CD8-positive, alpha-beta memory T cell (primary cell): Measurements from ENCODE around the gene BCR. TPM values are rescaled to one million over a fixed set of nuclear protein-coding genes. Genes with fewer than 3 reads are reported as not detected.

Source experiments
- CTCF ChIA-PET: fragments of 350-600 bp; sonication (Branson Sonifier 250); formaldehyde crosslinking; loops from one replicate; lab custom pipeline; 2021; ENCODE audit warnings: antibody characterized with exemption; lab: Charles Lee
- POLR2A ChIA-PET: fragments of 350-600 bp; sonication (Branson Sonifier 250); formaldehyde crosslinking; loops from one replicate; lab custom pipeline; 2021; ENCODE audit warnings: antibody characterized with exemption; lab: Charles Lee
- DNase-seq, 5 donors: peaks; one replicate each; pipeline versions ENCODE4 v3.0.0 to v3.0.0-alpha.2; 2020 to 2022; ENCODE audit warnings: mixed read lengths in 1 of 5
- H3K27ac ChIP-seq: one replicate; pipeline ENCODE4 v1.7.0; 2013; ENCODE audit warnings: low read depth, mild to moderate bottlenecking, low read length, moderate library complexity
- H3K27me3 ChIP-seq: 2 replicates; pipeline ENCODE4 v1.7.0; 2013; ENCODE audit warnings: low read length, mild to moderate bottlenecking; ENCODE audit not compliant: insufficient read depth, poor library complexity, severe bottlenecking
- H3K36me3 ChIP-seq: 2 replicates; pipeline ENCODE4 v1.7.0; 2013; ENCODE audit warnings: mild to moderate bottlenecking, low read length, moderate library complexity; ENCODE audit not compliant: insufficient read depth
- H3K4me1 ChIP-seq: 2 replicates; pipeline ENCODE4 v1.7.0; 2013; ENCODE audit warnings: mild to moderate bottlenecking, low read length, moderate library complexity; ENCODE audit not compliant: insufficient read depth
- H3K4me3 ChIP-seq: 2 replicates; pipeline ENCODE4 v1.7.0; 2013; ENCODE audit warnings: mild to moderate bottlenecking, low read length
- H3K9me3 ChIP-seq: 2 replicates; pipeline ENCODE4 v1.7.0; 2013; ENCODE audit warnings: mild to moderate bottlenecking, low read length
- H3K27ac Mint-ChIP-seq, 8 donors: one replicate each; pipeline ENCODE4 v1.8.0; 2020 to 2021; ENCODE audit warnings: mixed read lengths in 8 of 8, mild to moderate bottlenecking in 6 of 8, inconsistent platforms in 3 of 8, moderate library complexity in 3 of 8
- H3K27me3 Mint-ChIP-seq, 2 donors: one replicate each; pipeline ENCODE4 v1.8.0; 2020 to 2021; ENCODE audit warnings: mixed read lengths in 2 of 2, mild to moderate bottlenecking in 1 of 2, moderate library complexity in 1 of 2
- H3K36me3 Mint-ChIP-seq, 3 donors: one replicate each; pipeline ENCODE4 v1.8.0; 2020 to 2021; ENCODE audit warnings: mixed read lengths in 3 of 3, inconsistent platforms in 1 of 3, mild to moderate bottlenecking in 1 of 3
- H3K4me1 Mint-ChIP-seq, 3 donors: one replicate each; pipeline ENCODE4 v1.8.0; 2020 to 2021; ENCODE audit warnings: mixed read lengths in 3 of 3, inconsistent platforms in 1 of 3, mild to moderate bottlenecking in 1 of 3
- H3K4me3 Mint-ChIP-seq, 7 donors: one replicate each; pipeline ENCODE4 v1.8.0; 2020 to 2021; ENCODE audit warnings: mixed read lengths in 7 of 7, mild to moderate bottlenecking in 6 of 7, moderate library complexity in 4 of 7, inconsistent platforms in 2 of 7
- H3K9me3 Mint-ChIP-seq, 5 donors: one replicate each; pipeline ENCODE4 v1.8.0; 2020 to 2022; ENCODE audit warnings: mixed read lengths in 5 of 5, mild to moderate bottlenecking in 3 of 5, moderate library complexity in 2 of 5, inconsistent platforms in 1 of 5
- polyA plus RNA-seq: library from polyadenylated mRNA; unstranded; fragments of 300-500 nt; fragmentation: Illumina TruSeq; gene quantifications from one replicate; pipeline ENCODE4 v1.2.3, GENCODE V29; 2021
- total RNA-seq, 2 experiments: library from RNA; stranded (reverse); gene quantifications; one replicate each; pipeline ENCODE4 v1.2.3, GENCODE V29; 2021

The BCR gene
- total and polyA plus RNA-seq, 3 experiments from 2014 or later, result 18.4 to 34.7 (median 33.2) TPM

DNA sequence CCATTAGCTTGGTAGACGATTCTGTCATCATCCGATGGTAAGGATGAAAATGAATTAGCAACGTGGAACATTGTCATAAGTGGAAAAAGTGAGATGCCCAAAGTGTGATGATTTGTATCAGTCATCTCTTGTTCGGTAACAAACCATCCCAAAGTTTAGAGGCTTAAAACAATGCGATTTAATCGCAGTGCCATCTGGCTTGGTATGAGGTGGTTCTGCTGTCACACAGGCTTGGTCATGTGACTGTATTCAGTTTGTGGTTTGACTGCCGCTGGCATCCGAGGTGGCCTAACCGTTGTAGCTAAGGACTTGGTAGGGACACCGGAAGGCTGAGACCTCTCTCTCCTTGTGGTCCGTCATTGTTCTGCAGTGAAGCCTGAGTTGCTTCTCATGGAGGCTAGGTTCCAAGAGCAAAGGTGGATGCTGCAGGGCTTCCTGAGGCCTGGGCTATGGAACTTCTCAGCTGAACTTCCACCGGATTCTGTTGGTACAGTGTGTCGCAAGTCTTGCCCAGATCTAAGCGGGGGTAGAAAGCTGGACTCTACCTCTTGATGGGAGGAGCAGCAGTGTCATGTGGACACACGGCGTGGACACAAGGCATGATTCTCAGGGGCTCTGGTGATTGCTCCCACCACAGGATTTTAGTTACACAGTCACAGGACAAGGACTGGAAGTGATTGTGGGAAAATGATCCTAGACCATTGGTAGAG lies 36.3 kb downstream of the BCR start:
- H3K9me3 Mint-ChIP-seq, result no peaks in the 10 kb centered on the region
- H3K4me1 ChIP-seq, result peaks cover 81% of the 10 kb centered on the region
- H3K4me1 Mint-ChIP-seq, result peaks cover 81 to 98% (median 89%) of the 10 kb centered on the region in 3 donors
- no peaks in the 10 kb centered on the region for H3K27me3 ChIP-seq
- H3K36me3 ChIP-seq, result no peaks in the 10 kb centered on the region
- no peaks in the 10 kb centered on the region for H3K9me3 ChIP-seq
- H3K4me3 ChIP-seq, result peak overlapping the region; percentile 6
- peak in 4 of 5 donors; percentile 26 to 58 (median 44) for DNase-seq
- H3K36me3 Mint-ChIP-seq, result peaks cover 0 to 3% (median 0%) of the 10 kb centered on the region in 3 donors
- H3K27me3 Mint-ChIP-seq, result no peaks in the 10 kb centered on the region
- ChIA-PET CTCF (interaction anchor here (1.2 kb wide), 2 partner anchors 12 to 40 kb away, joined by 3 read pairs; no protein-coding TSS in a partner anchor), POLR2A (no interaction called here)
- no peak overlapping the region for H3K27ac ChIP-seq
- H3K4me3 Mint-ChIP-seq, result peak overlapping the region; percentile 12 to 82 (median 70)
- H3K27ac Mint-ChIP-seq, result peak overlapping the region; percentile 48 to 91 (median 86)

DNA sequence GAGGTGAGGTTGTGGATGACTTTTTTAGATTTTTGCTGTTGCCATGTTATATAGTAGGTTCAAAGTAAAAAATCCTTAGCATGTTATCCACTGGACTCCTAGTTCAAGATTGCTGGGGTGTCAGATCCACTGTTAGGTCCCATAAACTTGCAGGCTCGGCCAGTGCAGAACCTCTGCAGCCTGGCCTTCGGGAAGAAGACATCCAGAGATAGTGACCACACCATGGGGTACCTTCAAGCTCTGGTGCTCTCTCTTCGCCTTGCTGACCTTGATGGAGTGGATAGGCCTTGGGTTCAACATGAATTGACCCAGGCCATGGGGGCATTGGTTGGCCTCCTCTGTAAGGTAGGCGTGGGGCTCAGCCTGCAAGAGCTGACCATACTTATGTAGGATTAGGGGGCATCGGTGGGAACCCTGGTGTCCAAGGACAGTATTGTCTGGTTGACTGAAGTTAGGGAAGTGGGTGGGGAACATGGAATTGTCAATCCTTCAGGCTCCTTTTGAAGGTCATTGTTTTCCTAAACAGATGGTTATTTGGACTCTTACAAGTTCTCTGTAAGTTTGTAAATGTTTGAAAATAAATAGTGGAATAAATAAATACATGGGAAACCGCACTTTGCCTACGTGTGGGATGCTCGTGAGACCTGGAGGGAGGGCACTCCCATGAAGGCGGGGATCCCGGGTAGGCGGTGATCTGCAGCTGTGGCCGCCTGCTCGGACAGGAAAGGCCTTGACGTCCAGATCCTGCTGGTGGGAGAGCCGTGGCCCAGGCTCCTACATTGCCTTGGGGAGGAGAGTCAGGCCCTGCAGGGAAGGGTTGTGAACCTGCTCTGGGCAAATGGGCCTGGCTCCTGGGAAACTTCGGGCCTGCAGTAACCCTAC lies 37.1 kb downstream of the BCR start:
- Histone ChIP-seq H3K36me3 (no peaks in the 10 kb centered on the region), H3K27ac (no peak overlapping the region), H3K27me3 (no peaks in the 10 kb centered on the region), H3K4me1 (peaks cover 89% of the 10 kb centered on the region), H3K4me3 (no peak overlapping the region), H3K9me3 (no peaks in the 10 kb centered on the region)
- H3K4me3 Mint-ChIP-seq, result peak overlapping the region; percentile 12 to 82 (median 70)
- H3K27ac Mint-ChIP-seq, result peak overlapping the region in 7 of 8 donors; percentile 48 to 91 (median 87)
- no peaks in the 10 kb centered on the region for H3K9me3 Mint-ChIP-seq
- no peak for DNase-seq
- H3K4me1 Mint-ChIP-seq, result peaks cover 84 to 97% (median 89%) of the 10 kb centered on the region in 3 donors
- H3K36me3 Mint-ChIP-seq, result no peaks in the 10 kb centered on the region
- H3K27me3 Mint-ChIP-seq, result no peaks in the 10 kb centered on the region
- ChIA-PET CTCF (interaction anchor here (1.2 kb wide), 1 partner anchor 40 kb away, joined by 3 read pairs; no protein-coding TSS in a partner anchor), POLR2A (no interaction called here)

DNA sequence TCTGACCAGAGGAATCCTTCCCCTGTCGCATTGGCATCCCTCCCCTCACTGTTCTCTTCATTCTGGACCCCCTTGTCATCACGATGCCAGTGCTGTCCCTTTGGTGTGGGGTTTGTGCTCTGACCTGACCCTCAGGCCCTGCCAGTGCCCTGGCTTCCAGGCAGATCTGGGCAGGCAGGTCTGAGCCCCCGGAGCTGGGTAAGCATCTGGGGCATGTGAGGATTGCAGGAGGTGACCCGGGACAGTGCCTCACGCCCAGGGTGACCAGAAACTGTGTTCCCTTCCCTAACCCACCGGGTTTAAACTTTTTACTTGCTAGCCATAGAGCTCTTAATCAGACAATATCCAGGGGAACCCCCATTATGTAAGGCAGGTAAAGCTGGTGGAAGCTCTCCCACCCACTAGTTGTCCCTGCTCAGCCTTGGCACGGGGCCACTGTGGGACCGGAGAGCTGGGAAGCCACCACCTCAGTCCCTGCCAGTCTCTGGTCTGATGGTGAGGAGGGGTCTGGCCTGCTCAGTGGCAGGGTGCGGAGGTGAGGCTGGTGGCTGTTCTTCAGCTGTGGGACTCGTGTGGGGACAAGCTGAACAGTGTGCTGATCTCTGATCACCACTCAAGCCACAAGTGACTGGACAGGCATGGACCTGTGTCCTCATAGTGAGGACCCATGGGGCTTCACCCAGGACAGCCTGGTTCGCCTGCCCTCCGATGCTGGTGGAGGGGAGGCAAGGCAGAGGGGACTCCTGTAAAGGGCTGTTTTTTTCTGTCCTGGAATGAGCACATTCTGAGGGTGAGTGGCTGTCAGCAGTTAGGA lies 38.0 kb downstream of the BCR start:
- DNase-seq, result no peak
- no peaks in the 10 kb centered on the region for H3K27me3 Mint-ChIP-seq
- H3K36me3 Mint-ChIP-seq, result no peaks in the 10 kb centered on the region
- H3K4me1 Mint-ChIP-seq, result peaks cover 92 to 98% (median 95%) of the 10 kb centered on the region in 3 donors
- CTCF ChIA-PET, result no interaction called here
- peak overlapping the region in 6 of 7 donors; percentile 23 to 79 (median 70) for H3K4me3 Mint-ChIP-seq
- Histone ChIP-seq H3K9me3 (no peaks in the 10 kb centered on the region), H3K4me3 (peak overlapping the region; percentile 30), H3K4me1 (peaks cover 98% of the 10 kb centered on the region), H3K27ac (peak overlapping the region; percentile 64), H3K36me3 (no peaks in the 10 kb centered on the region), H3K27me3 (no peaks in the 10 kb centered on the region)
- POLR2A ChIA-PET, result no interaction called here
- no peaks in the 10 kb centered on the region for H3K9me3 Mint-ChIP-seq
- peak overlapping the region in 7 of 8 donors; percentile 29 to 91 (median 49) for H3K27ac Mint-ChIP-seq

DNA sequence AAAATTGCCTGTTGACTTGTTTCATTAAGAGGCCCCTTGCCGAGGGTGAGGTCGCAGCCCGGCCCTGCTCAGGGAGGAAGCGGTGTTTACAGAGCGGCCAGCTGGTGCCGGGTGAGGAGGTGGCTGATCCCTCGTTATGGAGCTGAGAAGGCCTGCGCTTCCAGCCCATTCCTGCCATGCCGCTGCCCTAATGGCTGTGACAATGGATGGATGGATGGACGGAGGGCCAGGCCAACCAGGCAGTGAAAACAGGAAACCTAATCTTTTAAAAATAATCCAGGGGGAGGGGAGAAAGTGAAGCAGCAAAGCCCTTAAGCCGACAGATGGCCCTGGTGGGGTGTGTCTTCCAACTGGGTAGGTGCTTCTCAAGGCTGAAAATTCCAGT lies 38.5 kb downstream of the BCR start:
- Histone ChIP-seq H3K27ac (peak overlapping the region; percentile 64), H3K4me3 (peak overlapping the region; percentile 30), H3K27me3 (no peaks in the 10 kb centered on the region), H3K4me1 (peaks cover 99% of the 10 kb centered on the region), H3K9me3 (no peaks in the 10 kb centered on the region), H3K36me3 (no peaks in the 10 kb centered on the region)
- Mint-ChIP-seq H3K27ac (peak overlapping the region in 6 of 8 donors; percentile 36 to 92 (median 84)), H3K4me3 (peak overlapping the region in 6 of 7 donors; percentile 23 to 79 (median 70)), H3K36me3 (no peaks in the 10 kb centered on the region), H3K4me1 (peaks cover 95 to 98% (median 96%) of the 10 kb centered on the region in 3 donors), H3K9me3 (no peaks in the 10 kb centered on the region), H3K27me3 (no peaks in the 10 kb centered on the region)
- ChIA-PET POLR2A (no interaction called here), CTCF (interaction anchor here (1.0 kb wide), 1 partner anchor 32 kb away, joined by 5 read pairs; no protein-coding TSS in a partner anchor)
- DNase-seq, result no peak

DNA sequence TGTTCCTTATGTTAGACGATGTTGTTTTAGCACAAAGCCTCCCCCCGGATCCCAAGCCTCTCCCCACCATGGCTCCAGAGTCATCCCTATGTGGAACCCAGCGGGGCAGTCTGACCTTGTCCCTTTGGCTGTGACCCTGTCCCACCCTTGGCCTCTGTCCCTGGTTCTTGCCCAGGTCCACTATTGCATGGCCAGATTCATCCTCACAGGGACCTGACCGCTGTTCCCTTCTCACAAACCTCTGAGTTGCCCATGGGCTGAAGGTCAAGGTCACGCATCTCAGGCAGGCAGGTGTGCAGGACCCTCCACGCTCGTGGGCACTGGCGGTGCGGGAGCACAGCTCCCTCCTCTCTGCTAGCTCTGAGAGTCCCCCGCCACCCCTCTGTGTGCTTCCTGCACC lies 39.0 kb downstream of the BCR start:
- Histone ChIP-seq H3K27me3 (no peaks in the 10 kb centered on the region), H3K4me3 (peak overlapping the region; percentile 30), H3K27ac (peak overlapping the region; percentile 64), H3K9me3 (no peaks in the 10 kb centered on the region), H3K36me3 (no peaks in the 10 kb centered on the region), H3K4me1 (peaks cover 99% of the 10 kb centered on the region)
- no peaks in the 10 kb centered on the region for H3K9me3 Mint-ChIP-seq
- CTCF ChIA-PET, result interaction anchor here (0.5 to 1.0 kb wide), 3 partner anchors 32 to 519 kb away, joined by 3 to 5 read pairs (median 3); no protein-coding TSS in a partner anchor
- peak overlapping the region; percentile 48 to 92 (median 84) for H3K27ac Mint-ChIP-seq
- DNase-seq, result no peak
- POLR2A ChIA-PET, result no interaction called here
- peak overlapping the region; percentile 2 to 79 (median 69) for H3K4me3 Mint-ChIP-seq
- no peaks in the 10 kb centered on the region for H3K36me3 Mint-ChIP-seq
- H3K27me3 Mint-ChIP-seq, result no peaks in the 10 kb centered on the region
- H3K4me1 Mint-ChIP-seq, result peaks cover 95 to 98% (median 96%) of the 10 kb centered on the region in 3 donors

DNA sequence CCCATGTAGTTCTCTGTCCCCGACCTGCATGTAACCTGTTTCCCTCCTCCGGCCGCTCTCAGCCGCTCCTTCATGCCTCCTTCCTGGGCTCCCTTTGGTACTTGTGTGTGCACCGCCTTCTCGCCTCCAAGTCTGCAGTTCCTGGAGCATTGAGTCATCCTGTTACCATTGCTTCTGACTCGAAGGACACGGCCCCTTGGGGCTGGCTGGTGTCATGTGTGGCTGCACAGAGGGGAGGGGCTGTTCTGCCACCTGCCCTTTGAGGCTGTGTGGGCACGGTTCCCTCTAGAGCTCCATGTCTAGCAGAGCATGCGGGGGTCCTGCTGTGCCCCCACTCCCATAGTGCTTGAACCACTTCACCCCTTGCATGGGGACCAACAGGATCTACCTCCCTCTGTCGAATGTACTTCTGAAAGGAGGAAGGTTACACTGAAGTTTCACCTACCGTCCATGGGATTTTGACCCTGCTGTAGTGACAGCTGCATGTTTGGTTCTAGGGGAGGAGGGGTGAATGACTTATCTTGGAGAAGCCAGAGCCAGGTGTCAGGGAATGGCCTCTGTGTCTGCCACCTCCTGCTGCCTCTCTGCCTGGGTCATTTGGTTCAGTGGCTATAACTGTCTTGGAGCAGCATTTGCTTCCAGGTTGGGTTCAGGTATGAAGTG lies 39.6 kb downstream of the BCR start:
- ChIA-PET POLR2A (no interaction called here), CTCF (interaction anchor here (0.5 to 1.0 kb wide), 3 partner anchors 33 to 518 kb away, joined by 3 to 5 read pairs (median 3); no protein-coding TSS in a partner anchor)
- H3K4me1 ChIP-seq, result peaks cover 99% of the 10 kb centered on the region

More for the DNA sequence above, 39.6 kb downstream of the BCR start:
- Histone ChIP-seq H3K9me3 (no peaks in the 10 kb centered on the region), H3K4me3 (peak overlapping the region; percentile 30), H3K27me3 (no peaks in the 10 kb centered on the region), H3K27ac (peak overlapping the region; percentile 64), H3K36me3 (no peaks in the 10 kb centered on the region)
- Mint-ChIP-seq H3K27me3 (no peaks in the 10 kb centered on the region), H3K27ac (peak overlapping the region; percentile 48 to 93 (median 88)), H3K4me3 (peak overlapping the region; percentile 2 to 83 (median 69)), H3K9me3 (no peaks in the 10 kb centered on the region), H3K36me3 (no peaks in the 10 kb centered on the region), H3K4me1 (peaks cover 93 to 96% (median 96%) of the 10 kb centered on the region in 3 donors)
- DNase-seq, result peak in 1 of 5 donors; percentile 22
